GM10847 (cell line): ENCODE measurements around the gene SOX9.

Source experiments
- POLR2A ChIP-seq: IDR thresholded peaks from 2 replicates; pipeline ENCODE4 v1.6.1; 2011; ENCODE audit not compliant: insufficient read length; ENCODE audit errors: extremely low read depth

SOX9 gene

GRCh38 chr17:72120642-72121163, at the start of gene SOX9:
Gene SOX9, plus strand, starts transcription at chr17:72121020. Its CDS starts 372 bp downstream, at chr17:72121392.
- TF ChIP-seq POLR2A, result peak; percentile 24

- no peak for TF ChIP-seq POLR2A
Observed at GRCh38 chr17:72071330-72071729, 49.5 kb upstream of the SOX9 start.

- TF ChIP-seq POLR2A, result no peak
Observed at GRCh38 chr17:72075995-72076677, 44.7 kb upstream of the SOX9 start.

- no peak for TF ChIP-seq POLR2A
Observed at GRCh38 chr17:72076678-72077030, 44.2 kb upstream of the SOX9 start.

- TF ChIP-seq POLR2A, result no peak
Observed at GRCh38 chr17:72077326-72077960, 43.4 kb upstream of the SOX9 start.

- no peak for TF ChIP-seq POLR2A
Observed at GRCh38 chr17:72079700-72080099, 41.1 kb upstream of the SOX9 start.

- no peak for TF ChIP-seq POLR2A
Observed at GRCh38 chr17:72087876-72088275, 32.9 kb upstream of the SOX9 start.

GRCh38 chr17:72089453-72089987, 31.3 kb upstream of the SOX9 start:
- no peak for TF ChIP-seq POLR2A

GRCh38 chr17:72090108-72090507, 30.7 kb upstream of the SOX9 start:
- no peak for TF ChIP-seq POLR2A

GRCh38 chr17:72092710-72093322, 28.0 kb upstream of the SOX9 start:
- no peak for TF ChIP-seq POLR2A

GRCh38 chr17:72093707-72094106, 27.1 kb upstream of the SOX9 start:
- TF ChIP-seq POLR2A, result no peak

- no peak for TF ChIP-seq POLR2A
Observed at GRCh38 chr17:72095316-72095715, 25.5 kb upstream of the SOX9 start.

- TF ChIP-seq POLR2A, result no peak
Observed at GRCh38 chr17:72097144-72097543, 23.7 kb upstream of the SOX9 start.

- TF ChIP-seq POLR2A, result no peak
Observed at GRCh38 chr17:72099919-72100318, 20.9 kb upstream of the SOX9 start.

GRCh38 chr17:72100470-72100869, 20.4 kb upstream of the SOX9 start:
- TF ChIP-seq POLR2A, result no peak

- no peak for TF ChIP-seq POLR2A
Observed at GRCh38 chr17:72101526-72101925, 19.3 kb upstream of the SOX9 start.
